ENCODE results near the gene MLXIPL. TPM values are rescaled to one million over a fixed set of nuclear protein-coding genes. Genes with fewer than 3 reads are reported as not detected.
A peak's percentile ranks its signal among the peaks of the same experiment; 100 is the strongest.
"Not testable (repeated sequence)": the region's sequence is repeated elsewhere in the genome, so short reads cannot be mapped to it uniquely, and the experiment has no call there.

The MLXIPL gene
- total RNA-seq, 2 experiments from 2014 or later, result not detected

DNA sequence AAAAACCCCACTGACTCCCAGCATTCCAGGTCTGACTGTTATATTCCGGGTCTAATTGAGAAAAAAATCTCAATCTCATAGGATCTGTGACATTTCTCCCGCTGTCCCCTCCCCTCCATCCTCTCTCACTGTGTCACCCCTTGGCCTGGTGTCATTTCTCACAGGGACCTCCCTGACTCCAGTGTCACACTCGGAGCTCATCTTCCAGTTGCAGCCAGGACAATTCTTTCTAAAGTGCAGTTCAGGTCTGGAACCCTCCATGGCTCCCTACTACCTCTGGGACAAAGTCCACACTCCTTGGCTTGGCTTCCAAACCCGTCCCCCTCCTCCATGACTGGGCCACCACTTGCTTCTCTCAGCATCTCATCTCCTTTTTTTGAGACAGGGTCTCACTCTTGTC, 14.2 kb downstream of the MLXIPL start:
- no peaks in the 10 kb centered on the region for H3K36me3 Mint-ChIP-seq
- H3K4me3 Mint-ChIP-seq, result no peak overlapping the region
- H3K27me3 Mint-ChIP-seq, result peaks cover 53% of the 10 kb centered on the region
- no peak for DNase-seq
- H3K27ac Mint-ChIP-seq, result no peak overlapping the region
- H3K4me1 Mint-ChIP-seq, result no peaks in the 10 kb centered on the region
- H3K9me3 Mint-ChIP-seq, result no peaks in the 10 kb centered on the region

- H3K27me3 Mint-ChIP-seq, result peaks cover 40% of the 10 kb centered on the region
- H3K27ac Mint-ChIP-seq, H3K4me3 Mint-ChIP-seq, DNase-seq, H3K9me3 Mint-ChIP-seq, H3K36me3 Mint-ChIP-seq, H3K4me1 Mint-ChIP-seq: not testable (repeated sequence)
Measured at GRCh38 chr7:73607692-73607983, 16.7 kb downstream of the MLXIPL start.

DNA sequence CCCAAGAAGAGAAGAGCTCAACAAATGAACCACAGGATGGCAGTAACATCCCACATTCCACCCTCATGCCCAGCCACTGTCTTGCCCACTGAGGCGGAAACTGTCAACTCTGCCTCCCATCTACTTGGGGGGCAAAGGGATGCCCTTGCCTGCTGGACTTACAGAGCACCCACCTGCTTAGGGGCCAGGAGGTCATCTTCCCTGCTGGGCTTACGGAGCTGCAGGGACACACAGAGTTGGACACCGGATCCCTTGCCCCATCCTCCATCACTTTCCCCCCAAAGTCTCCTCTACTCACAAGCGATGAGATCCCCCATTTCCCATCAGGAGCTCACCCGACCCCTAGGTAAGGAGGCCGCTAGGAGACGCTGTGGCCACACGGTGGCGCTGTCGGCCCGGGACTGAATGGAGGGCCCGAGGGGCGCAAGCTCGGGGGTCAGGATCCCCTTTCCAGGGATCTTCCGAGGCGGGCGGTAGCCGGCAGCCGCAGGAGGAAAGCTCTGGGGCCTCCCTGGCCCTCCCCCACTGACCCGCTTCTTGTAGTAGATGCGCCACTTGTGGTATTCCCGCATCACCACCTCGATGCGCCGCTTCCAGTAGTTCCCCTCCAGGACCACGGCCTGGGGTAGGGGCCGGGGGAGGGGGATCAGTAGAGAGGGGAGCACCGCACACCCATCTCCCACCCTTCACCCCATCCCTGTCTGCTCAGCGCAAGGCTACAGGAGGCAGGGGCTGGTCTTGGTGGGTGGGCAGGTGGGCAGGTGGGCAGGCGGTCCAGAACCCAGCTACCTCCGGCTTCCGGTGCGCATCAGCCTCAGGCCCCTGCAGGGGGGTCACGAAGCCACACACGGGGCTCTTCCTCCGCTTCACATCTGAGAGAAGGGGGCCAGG, 17.3 kb downstream of the MLXIPL start:
- no peaks in the 10 kb centered on the region for H3K4me1 Mint-ChIP-seq
- H3K27me3 Mint-ChIP-seq, result peaks cover 39% of the 10 kb centered on the region
- no peaks in the 10 kb centered on the region for H3K9me3 Mint-ChIP-seq
- H3K36me3 Mint-ChIP-seq, result no peaks in the 10 kb centered on the region
- DNase-seq, result peak; percentile 70
- H3K4me3 Mint-ChIP-seq, result no peak overlapping the region
- no peak overlapping the region for H3K27ac Mint-ChIP-seq

- Mint-ChIP-seq H3K27ac (no peak overlapping the region), H3K4me1 (no peaks in the 10 kb centered on the region), H3K27me3 (peaks cover 26% of the 10 kb centered on the region)
Measured at GRCh38 chr7:73605601-73606220, 18.6 kb downstream of the MLXIPL start.

GRCh38 chr7:73602721-73603651, 21.3 kb downstream of the MLXIPL start:
- no peak for DNase-seq
- Mint-ChIP-seq H3K4me3 (no peak overlapping the region), H3K27me3 (peaks cover 16% of the 10 kb centered on the region), H3K9me3 (no peaks in the 10 kb centered on the region), H3K36me3 (no peaks in the 10 kb centered on the region), H3K27ac (no peak overlapping the region), H3K4me1 (no peaks in the 10 kb centered on the region)

More at GRCh38 chr7:73605601-73606220, 18.6 kb downstream of the MLXIPL start:
- DNase-seq, result no peak
- no peak overlapping the region for H3K4me3 Mint-ChIP-seq
- no peaks in the 10 kb centered on the region for H3K36me3 Mint-ChIP-seq
- no peaks in the 10 kb centered on the region for H3K9me3 Mint-ChIP-seq

GRCh38 chr7:73599916-73600315, 24.4 kb downstream of the MLXIPL start:
- no peak overlapping the region for H3K27ac Mint-ChIP-seq
- DNase-seq, result no peak
- H3K4me1 Mint-ChIP-seq, result no peaks in the 10 kb centered on the region
- H3K9me3 Mint-ChIP-seq, result no peaks in the 10 kb centered on the region
- H3K4me3 Mint-ChIP-seq, result no peak overlapping the region
- peaks cover 8% of the 10 kb centered on the region for H3K27me3 Mint-ChIP-seq
- H3K36me3 Mint-ChIP-seq, result no peaks in the 10 kb centered on the region

- Mint-ChIP-seq H3K36me3 (no peaks in the 10 kb centered on the region), H3K27ac (no peak overlapping the region), H3K9me3 (no peaks in the 10 kb centered on the region), H3K4me3 (no peak overlapping the region), H3K27me3 (peaks cover 8% of the 10 kb centered on the region), H3K4me1 (no peaks in the 10 kb centered on the region)
- no peak for DNase-seq
Measured at GRCh38 chr7:73599151-73599882, 25.0 kb downstream of the MLXIPL start.

DNA sequence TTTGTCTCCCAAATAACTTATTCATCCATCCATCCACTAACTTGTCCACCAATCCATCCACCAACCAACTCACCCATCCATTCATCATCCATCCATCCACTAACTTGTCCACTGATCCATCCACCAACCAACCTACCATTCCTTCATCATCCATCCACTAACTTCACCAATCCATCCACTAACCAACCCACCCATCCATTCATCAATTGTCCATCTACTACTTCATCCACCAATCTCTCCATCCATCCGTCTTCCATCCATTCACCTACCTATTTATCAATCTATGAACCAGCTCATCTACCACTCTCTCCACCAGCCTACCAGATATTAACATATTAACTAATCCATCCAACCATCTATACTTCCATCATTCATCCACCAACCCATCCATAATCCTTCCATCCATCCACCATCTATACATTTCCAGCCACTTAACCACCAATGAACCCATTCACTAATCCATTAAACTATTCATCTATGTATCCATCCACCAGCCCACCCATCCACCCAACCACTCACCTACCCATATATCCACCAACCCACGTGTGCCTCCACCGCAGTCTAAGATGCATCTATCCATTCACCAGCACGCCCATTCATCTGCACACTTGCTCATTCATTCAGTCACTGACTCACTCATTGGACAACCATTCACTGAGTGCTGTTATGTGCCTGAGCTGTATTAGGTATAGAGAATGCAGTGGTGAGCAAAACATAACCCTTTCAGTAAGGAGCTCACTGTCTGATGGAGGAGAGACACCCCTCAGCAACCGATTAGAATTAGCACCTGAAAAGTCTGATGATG, 26.1 kb downstream of the MLXIPL start:
- no peaks in the 10 kb centered on the region for H3K9me3 Mint-ChIP-seq
- H3K4me1 Mint-ChIP-seq, result no peaks in the 10 kb centered on the region
- no peaks in the 10 kb centered on the region for H3K36me3 Mint-ChIP-seq
- no peak overlapping the region for H3K4me3 Mint-ChIP-seq
- no peak for DNase-seq
- no peak overlapping the region for H3K27ac Mint-ChIP-seq
- peaks cover 8% of the 10 kb centered on the region for H3K27me3 Mint-ChIP-seq

GRCh38 chr7:73596191-73597065, 27.9 kb downstream of the MLXIPL start:
- no peaks in the 10 kb centered on the region for H3K36me3 Mint-ChIP-seq
- DNase-seq, result no peak
- H3K27me3 Mint-ChIP-seq, result peaks cover 6% of the 10 kb centered on the region
- no peak overlapping the region for H3K27ac Mint-ChIP-seq
- no peaks in the 10 kb centered on the region for H3K4me1 Mint-ChIP-seq
- H3K9me3 Mint-ChIP-seq, result no peaks in the 10 kb centered on the region
- H3K4me3 Mint-ChIP-seq, result no peak overlapping the region

DNA sequence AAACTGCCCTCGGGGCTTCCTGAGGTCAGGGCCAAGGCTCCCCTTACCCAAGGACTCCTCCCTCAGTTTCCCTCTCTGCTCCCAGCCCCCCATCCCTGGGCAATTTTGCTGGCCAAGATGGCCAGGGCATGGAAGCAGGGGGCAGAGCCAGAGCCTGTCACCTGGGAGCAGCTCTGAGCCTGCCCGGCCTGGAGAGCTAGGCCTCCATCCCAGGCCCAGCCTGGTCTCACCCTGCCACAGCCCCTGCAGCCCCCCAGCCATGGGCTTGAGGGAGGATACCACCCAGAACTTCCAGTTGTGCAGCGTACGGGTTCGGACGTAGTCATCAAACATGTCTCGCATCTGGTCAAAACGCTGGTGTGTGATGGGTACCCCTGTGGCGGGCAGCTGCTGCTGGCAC, 29.0 kb downstream of the MLXIPL start:
- Mint-ChIP-seq H3K4me3 (no peak overlapping the region), H3K27ac (no peak overlapping the region), H3K36me3 (no peaks in the 10 kb centered on the region), H3K9me3 (no peaks in the 10 kb centered on the region), H3K4me1 (no peaks in the 10 kb centered on the region), H3K27me3 (peaks cover 6% of the 10 kb centered on the region)
- DNase-seq, result no peak

GRCh38 chr7:73593207-73594045, 30.9 kb downstream of the MLXIPL start:
- Mint-ChIP-seq H3K4me1 (no peaks in the 10 kb centered on the region), H3K9me3 (no peaks in the 10 kb centered on the region), H3K27me3 (peaks cover 6% of the 10 kb centered on the region), H3K4me3 (no peak overlapping the region), H3K36me3 (no peaks in the 10 kb centered on the region), H3K27ac (no peak overlapping the region)
- DNase-seq, result no peak

DNA sequence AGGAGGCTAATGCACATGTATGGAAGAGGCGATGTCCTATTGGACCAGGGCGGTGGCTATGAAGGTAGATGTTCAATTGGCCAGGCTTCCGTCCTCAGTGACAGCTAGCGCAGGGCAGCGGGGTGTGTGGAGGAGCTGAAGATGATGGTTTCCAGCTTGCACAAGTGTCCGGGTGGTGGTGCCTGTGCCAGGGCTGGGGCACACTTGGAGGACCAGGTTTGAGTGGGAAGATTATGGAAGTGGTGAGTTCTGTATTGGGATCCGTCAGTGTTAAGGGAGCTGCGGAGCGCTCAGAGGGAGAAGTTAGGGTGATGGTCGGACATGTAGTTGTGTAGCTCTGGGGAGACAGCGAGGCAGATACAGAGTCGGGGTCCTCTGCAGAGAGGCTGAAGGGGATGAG, 37.4 kb downstream of the MLXIPL start:
- no peaks in the 10 kb centered on the region for H3K9me3 Mint-ChIP-seq
- DNase-seq, result no peak
- peaks cover 4% of the 10 kb centered on the region for H3K4me1 Mint-ChIP-seq
- no peak overlapping the region for H3K27ac Mint-ChIP-seq
- no peak overlapping the region for H3K4me3 Mint-ChIP-seq
- H3K27me3 Mint-ChIP-seq, result no peaks in the 10 kb centered on the region
- H3K36me3 Mint-ChIP-seq, result no peaks in the 10 kb centered on the region

DNA sequence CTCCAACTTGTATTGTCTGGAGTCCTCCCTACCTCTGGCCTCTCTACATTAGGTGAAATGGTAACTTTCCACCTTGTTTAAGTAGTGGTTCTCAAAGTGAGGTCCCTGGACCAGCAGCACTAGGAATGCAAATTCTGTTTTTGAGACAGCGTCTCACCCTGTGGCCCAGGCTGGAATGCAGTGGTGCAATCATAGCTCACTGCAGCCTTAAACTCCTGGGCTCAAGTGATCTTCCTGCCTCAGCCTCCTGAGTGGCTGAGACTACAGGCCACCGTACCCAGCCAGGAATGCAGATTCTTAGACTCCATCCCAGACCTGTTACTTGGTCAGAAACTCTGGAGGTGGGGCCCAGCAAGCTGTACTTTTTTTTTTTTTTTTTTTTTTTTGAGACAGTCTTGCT, 39.1 kb downstream of the MLXIPL start:
- H3K4me1 Mint-ChIP-seq, result peaks cover 4% of the 10 kb centered on the region
- no peak overlapping the region for H3K27ac Mint-ChIP-seq
- no peak overlapping the region for H3K4me3 Mint-ChIP-seq
- H3K27me3 Mint-ChIP-seq, result no peaks in the 10 kb centered on the region
- DNase-seq, result no peak
- no peaks in the 10 kb centered on the region for H3K36me3 Mint-ChIP-seq
- no peaks in the 10 kb centered on the region for H3K9me3 Mint-ChIP-seq
